Small intestine (tissue), 7 donors: ENCODE measurements around the gene UTS2B. TPM values are rescaled to one million over a fixed set of nuclear protein-coding genes. Genes with fewer than 3 reads are reported as not detected.

Experiments
- DNase-seq, 2 donors: peaks; one replicate each; pipeline versions ENCODE4 v3.0.0 to v3.0.0-alpha.2; 2013
- FAIRE-seq: peaks from 2 replicates; lab custom pipeline; 2012; peaks lifted over from hg19 to GRCh38; lab: Jason Lieb, UNC
- H3K27ac ChIP-seq, 3 donors: one replicate each; pipeline ENCODE4 v1.5.1; 2013; ENCODE audit warnings: low read length in 2 of 3, mild to moderate bottlenecking in 2 of 3, control low read depth in 1 of 3, inconsistent platforms in 1 of 3, low read depth in 1 of 3, moderate library complexity in 1 of 3
- H3K27me3 ChIP-seq, 3 donors: one replicate each; pipeline ENCODE4 v1.6.1; 2013; ENCODE audit warnings: low read length in 3 of 3, inconsistent platforms in 1 of 3; ENCODE audit not compliant: control insufficient read depth in 3 of 3, insufficient read depth in 3 of 3
- H3K36me3 ChIP-seq, 3 donors: one replicate each; pipeline ENCODE4 v1.6.1; 2013; ENCODE audit warnings: low read length in 3 of 3, inconsistent platforms in 1 of 3, low read depth in 1 of 3, mild to moderate bottlenecking in 1 of 3, moderate library complexity in 1 of 3; ENCODE audit not compliant: control insufficient read depth in 3 of 3, insufficient read depth in 2 of 3
- H3K4me1 ChIP-seq, 3 donors: one replicate each; pipeline ENCODE4 v1.6.1; 2013; ENCODE audit warnings: low read length in 2 of 3, inconsistent platforms in 1 of 3, low read depth in 1 of 3, mild to moderate bottlenecking in 1 of 3, moderate library complexity in 1 of 3; ENCODE audit not compliant: control insufficient read depth in 3 of 3, insufficient read depth in 2 of 3
- H3K4me3 ChIP-seq, 3 donors: one replicate each; pipeline ENCODE4 v1.5.1; 2013; ENCODE audit warnings: low read length in 3 of 3, control low read depth in 1 of 3, inconsistent platforms in 1 of 3, low read depth in 1 of 3, mild to moderate bottlenecking in 1 of 3, moderate library complexity in 1 of 3
- H3K9me3 ChIP-seq, 2 donors: one replicate each; pipeline ENCODE4 v1.6.1; 2013; ENCODE audit warnings: low read depth in 1 of 2, low read length in 1 of 2; ENCODE audit not compliant: control insufficient read depth in 2 of 2, insufficient read depth in 1 of 2
- WGBS, 3 donors: extraction: QIAGEN DNeasy Blood & Tissue Kit; methylation state at CpG; one replicate each; pipeline ENCODE4 v1.1.7; 2013; 5-methylcytosine and 5-hydroxymethylcytosine counted together
- polyA plus RNA-seq, 4 donors: library from polyadenylated mRNA; stranded (reverse) in 3 of 4; unstranded in 1 of 4; fragments of 200-250 nt in 3 of 4; fragments of 120-200 nt in 1 of 4; gene quantifications; one replicate each; pipeline versions ENCODE4 v1.2.1 to v1.2.3, GENCODE V29; 2013
- donor health status: healthy with polysubstance abuse.
- donor health status: control.
- donor health status: control.
- donor health status: Bipolar disorder and iron deficiency.
- donor health status: healthy.

Gene UTS2B
- polyA plus RNA-seq, 4 donors = 0.09 to 0.22 TPM; not detected in 2

DNA sequence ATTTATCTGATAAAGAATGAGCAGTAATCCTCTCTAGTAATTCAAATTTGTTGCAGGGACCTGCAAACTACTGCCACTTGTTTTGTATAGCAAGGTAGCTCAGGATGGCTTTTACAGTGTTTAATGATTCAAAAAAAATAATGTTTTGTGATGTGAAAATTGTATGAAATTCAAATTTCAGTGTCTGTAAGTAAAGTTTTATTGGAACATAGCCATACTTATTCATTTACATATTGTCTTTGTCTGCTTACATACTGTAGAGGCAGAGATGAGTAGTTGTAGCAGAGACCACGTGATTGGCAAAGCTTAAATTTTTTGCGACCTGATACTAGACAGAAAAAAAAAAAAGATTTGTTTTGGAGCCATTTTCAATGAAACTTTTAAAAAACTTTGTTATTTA is 6.5 kb upstream of the UTS2B start:
- Histone ChIP-seq H3K27ac (no peak overlapping the region), H3K4me1 (peaks cover 1 to 12% (median 2%) of the 10 kb centered on the region in 3 donors), H3K36me3 (no peaks in the 10 kb centered on the region), H3K27me3 (no peaks in the 10 kb centered on the region), H3K9me3 (no peaks in the 10 kb centered on the region), H3K4me3 (no peak overlapping the region)
- FAIRE-seq (no peak), DNase-seq (no peak)
- WGBS, 3 donors = 74 to 84% (median 77%) methylated on average over 2 of the region's 2 CpGs

DNA sequence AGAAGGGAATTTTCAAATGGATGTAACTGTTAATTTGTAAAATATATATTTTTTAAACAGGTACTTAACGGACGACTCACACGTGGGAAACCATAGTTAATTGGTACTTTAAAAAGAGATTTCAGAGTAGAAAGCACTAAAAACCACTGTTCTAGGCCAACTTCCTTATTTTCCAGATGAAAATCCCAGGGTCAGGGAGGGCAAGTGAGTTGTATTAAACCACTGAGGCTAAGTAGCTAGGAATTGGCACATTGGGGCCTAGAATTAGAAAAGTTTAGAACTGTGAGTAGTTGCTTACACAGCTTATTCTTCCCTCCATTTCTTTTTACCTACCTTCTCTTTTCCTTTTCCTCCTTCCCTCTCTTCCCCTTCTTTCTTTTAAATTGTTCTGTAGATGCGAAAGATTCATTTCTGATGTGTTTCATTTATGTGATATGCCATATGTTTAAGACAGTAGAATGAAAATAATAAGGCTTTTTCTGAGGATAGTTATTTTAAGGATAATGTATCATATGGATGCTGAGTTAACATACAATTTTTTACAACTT is 4.1 kb upstream of the UTS2B start:
- H3K27me3 ChIP-seq = no peaks in the 10 kb centered on the region
- no peaks in the 10 kb centered on the region for H3K36me3 ChIP-seq
- WGBS, 3 donors = 81 to 84% (median 82%) methylated on average over 4 of the region's 4 CpGs
- no peak overlapping the region for H3K27ac ChIP-seq
- no peaks in the 10 kb centered on the region for H3K9me3 ChIP-seq
- DNase-seq (no peak), FAIRE-seq (no peak)
- H3K4me3 ChIP-seq = no peak overlapping the region
- H3K4me1 ChIP-seq = peaks cover 1 to 8% (median 6%) of the 10 kb centered on the region in 3 donors

DNA sequence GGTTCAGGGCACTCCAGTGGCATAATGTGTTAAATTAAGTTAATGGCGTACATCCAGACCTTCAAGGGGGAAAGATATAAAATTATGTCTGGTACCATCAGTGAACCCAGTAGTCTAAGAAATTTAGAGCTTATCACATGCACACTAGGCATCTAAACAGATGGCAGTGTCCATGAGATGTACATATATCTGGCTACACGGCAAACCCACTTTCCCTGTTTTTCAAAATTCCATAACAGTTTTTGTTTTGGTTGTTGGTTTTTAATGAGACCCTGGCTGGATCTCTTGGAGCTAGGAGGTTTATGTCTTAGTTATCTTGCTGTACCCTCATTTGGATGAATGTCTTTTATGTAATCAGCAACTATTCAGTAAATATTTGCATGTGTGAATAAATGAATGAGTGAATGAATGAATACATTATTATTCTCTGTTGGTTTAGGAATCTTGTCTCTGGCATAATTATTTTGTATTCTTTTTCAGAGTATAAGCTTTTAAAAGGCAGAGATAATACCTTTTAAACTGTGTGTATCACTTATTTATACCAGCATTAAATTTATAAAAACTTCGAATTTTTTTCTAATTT is 3.1 kb upstream of the UTS2B start:
- FAIRE-seq (no peak), DNase-seq (no peak)
- 89 to 95% (median 94%) methylated on average over 3 of the region's 3 CpGs for WGBS, 3 donors
- Histone ChIP-seq H3K36me3 (no peaks in the 10 kb centered on the region), H3K9me3 (no peaks in the 10 kb centered on the region), H3K27me3 (no peaks in the 10 kb centered on the region), H3K4me1 (peaks cover 1 to 10% (median 8%) of the 10 kb centered on the region in 3 donors), H3K27ac (no peak overlapping the region), H3K4me3 (no peak overlapping the region)

DNA sequence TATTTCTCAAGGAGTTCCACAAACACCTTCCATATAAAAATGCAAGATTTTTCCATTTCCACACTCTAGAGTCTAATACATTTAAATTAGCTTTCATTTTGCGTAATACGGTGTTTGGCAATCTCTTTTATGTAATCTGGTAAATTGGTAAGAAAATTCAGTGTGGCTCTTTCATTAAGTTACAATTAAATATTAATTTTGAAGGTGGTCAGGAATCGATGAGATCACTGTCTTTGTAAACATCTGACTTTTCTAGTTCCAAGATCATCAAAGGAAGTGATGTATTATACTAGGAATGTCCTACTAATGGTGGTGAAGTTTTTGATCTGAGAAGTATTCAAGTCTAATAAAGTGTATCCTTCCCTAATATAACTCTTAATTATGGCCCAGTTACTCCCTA is 1.1 kb upstream of the UTS2B start:
- Histone ChIP-seq H3K4me3 (no peak overlapping the region), H3K4me1 (peaks cover 1 to 10% (median 8%) of the 10 kb centered on the region in 3 donors), H3K36me3 (no peaks in the 10 kb centered on the region), H3K27ac (no peak overlapping the region), H3K9me3 (no peaks in the 10 kb centered on the region), H3K27me3 (no peaks in the 10 kb centered on the region)
- DNase-seq = no peak
- WGBS, 3 donors = 63 to 65% (median 63%) methylated on average over 3 of the region's 3 CpGs
- FAIRE-seq = no peak

DNA sequence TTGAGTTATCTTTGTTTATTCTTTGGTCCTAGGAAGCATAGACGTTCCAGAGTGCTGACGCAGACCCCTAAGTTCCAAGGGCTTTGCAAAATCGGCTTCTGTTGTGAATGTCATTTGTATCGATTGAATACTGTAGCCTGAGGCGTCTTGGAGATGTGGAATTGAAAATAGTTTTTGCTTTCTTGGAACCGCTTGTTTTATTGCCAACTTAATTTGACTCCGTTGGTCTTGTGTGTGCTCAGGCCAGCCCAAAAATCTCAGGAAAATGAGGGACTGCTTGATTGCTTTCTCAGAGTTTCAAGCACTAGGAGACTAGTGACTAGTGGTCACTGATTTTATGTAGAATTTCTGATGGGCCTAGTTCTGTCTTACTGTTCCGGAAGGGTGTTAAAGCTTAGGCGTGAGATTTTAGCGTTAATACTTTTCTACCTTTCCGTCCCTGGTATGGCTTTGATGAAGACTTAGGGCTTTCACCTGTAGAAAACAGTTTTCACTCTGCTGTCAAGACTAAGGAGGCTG is 263 bp upstream of the UTS2B start:
- no peaks in the 10 kb centered on the region for H3K9me3 ChIP-seq
- DNase-seq (no peak), FAIRE-seq (no peak)
- H3K4me3 ChIP-seq = peak overlapping the region; percentile 90 to 100 (median 95)
- H3K27me3 ChIP-seq = no peaks in the 10 kb centered on the region
- H3K27ac ChIP-seq = peak overlapping the region; percentile 84 to 97 (median 91)
- no peaks in the 10 kb centered on the region for H3K36me3 ChIP-seq
- 13 to 22% (median 18%) methylated on average over 11 of the region's 11 CpGs for WGBS, 3 donors
- peaks cover 1 to 10% (median 8%) of the 10 kb centered on the region in 3 donors for H3K4me1 ChIP-seq

DNA sequence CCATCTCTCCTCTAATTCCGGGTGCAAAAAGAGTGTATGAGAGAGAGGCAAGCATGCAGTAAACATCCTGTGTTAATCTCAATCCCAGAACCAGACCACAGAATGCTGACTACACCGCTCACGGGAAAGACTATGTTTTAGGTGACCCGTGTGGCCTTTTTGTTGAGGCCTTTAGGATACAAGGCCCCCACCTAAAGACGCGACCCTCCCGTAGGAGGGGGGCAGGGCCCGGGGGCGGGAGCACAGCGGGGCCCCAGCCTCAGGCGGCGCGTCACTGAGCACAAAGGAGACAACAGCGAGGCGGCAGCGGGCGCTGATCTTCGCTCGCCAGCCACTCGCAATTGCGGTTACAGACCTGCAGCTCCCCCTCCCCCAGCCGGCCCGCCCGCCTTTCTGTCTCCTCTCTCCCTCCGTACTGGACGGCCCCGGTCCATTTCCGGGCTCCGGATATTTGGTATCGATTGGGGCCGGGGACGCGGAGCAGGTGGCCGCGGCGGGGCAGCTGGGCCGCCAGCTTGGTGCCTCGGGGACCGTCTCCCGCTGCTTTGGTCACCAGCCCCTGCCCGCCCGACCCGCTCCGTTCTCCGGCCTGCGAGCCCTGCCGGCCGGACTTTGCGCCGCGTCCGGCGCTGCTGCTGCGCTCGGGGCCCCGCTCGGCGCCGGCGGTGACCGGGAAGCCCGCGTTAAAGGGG is 1.2 kb downstream of the UTS2B start, which contains the start of gene CCDC50:
Gene CCDC50 (plus strand): TSS at position 433 of the 692 bp plus-strand sequence. CDS start 281 bp downstream, outside the sequence.
- DNase-seq (peak; percentile 86 to 93), FAIRE-seq (no peak)
- Histone ChIP-seq H3K27ac (peak within 1 kb of the TSS; percentile 84 to 97 (median 91)), H3K9me3 (no peaks in the 10 kb centered on the region), H3K4me1 (peaks cover 0 to 10% (median 6%) of the 10 kb centered on the region in 3 donors), H3K4me3 (peak within 1 kb of the TSS; percentile 90 to 100 (median 95)), H3K27me3 (no peaks in the 10 kb centered on the region), H3K36me3 (no peaks in the 10 kb centered on the region)
- 0 to 1% (median 0%) methylated on average over 44 to 63 of the region's 63 CpGs for WGBS, 3 donors

DNA sequence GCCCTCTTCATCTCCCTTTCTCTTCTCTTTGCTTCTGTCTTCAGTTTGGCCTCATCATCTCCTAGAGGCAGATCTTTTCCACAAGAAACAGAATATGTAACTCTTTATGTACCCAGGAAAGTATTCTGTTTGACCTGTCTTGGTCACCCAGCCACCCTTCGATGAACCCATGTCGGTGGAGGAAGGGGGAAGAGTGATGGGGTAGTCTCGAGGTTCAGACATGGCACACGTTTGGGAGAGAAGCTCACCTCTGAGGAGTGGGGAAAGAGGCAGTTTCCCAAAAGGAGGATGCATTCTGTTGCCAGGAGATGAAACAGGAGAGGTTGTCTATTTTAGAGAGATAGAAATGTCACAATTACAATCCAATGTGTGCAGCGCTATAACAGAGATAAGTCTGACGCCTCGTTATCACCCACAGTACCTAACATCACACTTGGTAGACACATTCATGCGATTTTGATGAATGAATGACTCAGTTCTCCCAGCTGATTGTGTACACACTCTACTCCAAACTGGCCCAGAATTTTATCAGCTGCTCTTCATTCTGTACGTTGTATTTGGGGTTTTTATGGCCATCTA is 1.9 kb downstream of the UTS2B start:
- H3K27ac ChIP-seq = peak overlapping the region in 2 of 3 donors; percentile 84 to 97
- peaks cover 0 to 10% (median 6%) of the 10 kb centered on the region in 3 donors for H3K4me1 ChIP-seq
- FAIRE-seq (no peak), DNase-seq (peak in 1 of 2 donors; percentile 26)
- no peaks in the 10 kb centered on the region for H3K9me3 ChIP-seq
- no peaks in the 10 kb centered on the region for H3K27me3 ChIP-seq
- 41 to 55% (median 44%) methylated on average over 9 of the region's 9 CpGs for WGBS, 3 donors
- H3K36me3 ChIP-seq = no peaks in the 10 kb centered on the region
- H3K4me3 ChIP-seq = peak overlapping the region in 2 of 3 donors; percentile 90 to 95

DNA sequence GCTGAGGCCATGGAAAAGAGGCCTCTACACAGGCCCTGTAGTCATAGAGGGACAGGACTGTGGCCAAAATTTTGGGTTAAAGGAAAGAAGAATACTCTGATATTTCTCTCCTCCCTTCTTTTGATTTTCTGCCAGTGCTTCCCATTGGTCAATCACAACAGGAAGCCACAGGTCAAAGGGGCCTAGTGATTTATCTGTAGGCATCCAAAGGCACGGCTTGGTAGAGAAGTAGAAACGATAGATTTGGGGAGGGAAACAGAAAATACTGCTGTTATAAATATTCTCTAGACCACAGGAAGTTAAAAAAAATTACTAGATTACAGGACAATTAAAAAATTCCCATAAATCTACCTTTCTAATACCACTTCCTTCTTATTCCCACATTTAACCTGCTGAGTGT is 2.8 kb downstream of the UTS2B start:
- Histone ChIP-seq H3K27me3 (no peaks in the 10 kb centered on the region), H3K9me3 (no peaks in the 10 kb centered on the region), H3K4me1 (peaks cover 0 to 10% (median 0%) of the 10 kb centered on the region in 3 donors), H3K4me3 (no peak overlapping the region), H3K36me3 (no peaks in the 10 kb centered on the region), H3K27ac (no peak overlapping the region)
- no peak for DNase-seq
- no peak for FAIRE-seq
- 55 to 76% (median 66%) methylated on average over 2 of the region's 2 CpGs for WGBS, 3 donors
